Gastrocnemius medialis (tissue), 4 donors: Measurements from ENCODE around the gene CD274.

Experiments used
- POLR2A ChIP-seq, 2 donors: fragments of 450-650 bp; IDR thresholded peaks; one replicate each; pipeline ENCODE4 v1.6.1; 2017; ENCODE audit warnings: antibody characterized with exemption in 2 of 2, mild to moderate bottlenecking in 2 of 2, moderate library complexity in 2 of 2
- TF ChIP-seq, protein P1 (sequence below), 5 experiments: fragments of 450-650 bp in 3 of 5; fragments of 200-600 bp in 2 of 5; sonication (generic) in 2 of 5; IDR thresholded peaks in 4 of 5; conservative IDR thresholded peaks in 1 of 5; 1 replicate in 4 of 5; 2 replicates in 1 of 5; pipeline ENCODE4 v1.5.1; 2016 to 2019; ENCODE audit warnings: antibody characterized with exemption in 5 of 5, mild to moderate bottlenecking in 3 of 5, moderate library complexity in 3 of 5

DNA sequence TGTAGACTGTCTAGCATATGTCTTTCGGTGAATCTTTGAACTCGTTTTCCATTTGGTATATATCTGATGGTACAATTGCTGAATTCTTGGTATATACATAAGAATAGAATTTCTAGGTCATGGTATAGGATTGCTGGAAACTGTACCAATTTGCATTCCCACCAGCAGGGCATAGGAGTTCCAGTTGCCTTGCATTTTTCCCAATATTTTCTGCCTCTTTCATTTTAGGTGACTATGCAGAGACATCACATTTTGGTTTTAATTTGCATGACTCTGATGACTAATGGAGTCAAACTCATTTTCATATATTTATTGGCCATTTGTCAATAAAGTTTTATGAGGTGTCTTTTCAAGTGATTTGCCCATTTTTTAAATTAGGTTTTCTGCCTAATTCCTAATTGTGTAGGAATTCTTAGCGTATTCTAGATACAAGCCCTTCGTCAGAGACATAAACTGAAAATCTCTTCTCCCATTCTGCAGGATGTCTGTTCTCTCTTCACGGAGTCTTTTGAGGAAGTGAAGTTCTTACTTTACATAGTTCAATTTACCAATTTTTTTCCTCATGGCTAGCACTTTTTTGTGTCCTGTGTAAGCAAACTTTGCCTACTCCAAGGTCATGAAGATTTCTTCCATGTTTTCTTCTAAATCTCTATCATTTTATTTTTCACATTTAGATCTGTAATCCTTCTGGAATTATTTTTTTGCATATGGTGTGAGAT is 31.1 kb downstream of the CD274 start:
- TF ChIP-seq, protein P1, sequence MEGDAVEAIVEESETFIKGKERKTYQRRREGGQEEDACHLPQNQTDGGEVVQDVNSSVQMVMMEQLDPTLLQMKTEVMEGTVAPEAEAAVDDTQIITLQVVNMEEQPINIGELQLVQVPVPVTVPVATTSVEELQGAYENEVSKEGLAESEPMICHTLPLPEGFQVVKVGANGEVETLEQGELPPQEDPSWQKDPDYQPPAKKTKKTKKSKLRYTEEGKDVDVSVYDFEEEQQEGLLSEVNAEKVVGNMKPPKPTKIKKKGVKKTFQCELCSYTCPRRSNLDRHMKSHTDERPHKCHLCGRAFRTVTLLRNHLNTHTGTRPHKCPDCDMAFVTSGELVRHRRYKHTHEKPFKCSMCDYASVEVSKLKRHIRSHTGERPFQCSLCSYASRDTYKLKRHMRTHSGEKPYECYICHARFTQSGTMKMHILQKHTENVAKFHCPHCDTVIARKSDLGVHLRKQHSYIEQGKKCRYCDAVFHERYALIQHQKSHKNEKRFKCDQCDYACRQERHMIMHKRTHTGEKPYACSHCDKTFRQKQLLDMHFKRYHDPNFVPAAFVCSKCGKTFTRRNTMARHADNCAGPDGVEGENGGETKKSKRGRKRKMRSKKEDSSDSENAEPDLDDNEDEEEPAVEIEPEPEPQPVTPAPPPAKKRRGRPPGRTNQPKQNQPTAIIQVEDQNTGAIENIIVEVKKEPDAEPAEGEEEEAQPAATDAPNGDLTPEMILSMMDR (IDR thresholded peaks at IDR 0.05 in 4 of 5, conservative IDR thresholded peaks at IDR 0.05 in 1 of 5) = no peak
- TF ChIP-seq POLR2A (IDR thresholded peaks at IDR 0.05) = no peak
